RPMI7951 (cell line): Measurements from ENCODE around the gene SNRNP35. TPM values are rescaled to one million over a fixed set of nuclear protein-coding genes. Genes with fewer than 3 reads are reported as not detected.
"Not testable (repeated sequence)": the region's sequence is repeated elsewhere in the genome, so short reads cannot be mapped to it uniquely, and the experiment has no call there.

Experiments used
- DNase-seq: peaks from one replicate; pipeline ENCODE4 v3.0.0-alpha.2; 2012; ENCODE audit warnings: low read depth
- total RNA-seq: library from RNA; depleted of rRNA; stranded (reverse); fragments of >200 nt; shearing (Covaris generic); gene quantifications from 2 replicates; pipeline ENCODE4 v1.2.3, GENCODE V29; 2014

The SNRNP35 gene
- total RNA-seq, 1 experiment from 2014 or later, result 16.5 TPM

DNA sequence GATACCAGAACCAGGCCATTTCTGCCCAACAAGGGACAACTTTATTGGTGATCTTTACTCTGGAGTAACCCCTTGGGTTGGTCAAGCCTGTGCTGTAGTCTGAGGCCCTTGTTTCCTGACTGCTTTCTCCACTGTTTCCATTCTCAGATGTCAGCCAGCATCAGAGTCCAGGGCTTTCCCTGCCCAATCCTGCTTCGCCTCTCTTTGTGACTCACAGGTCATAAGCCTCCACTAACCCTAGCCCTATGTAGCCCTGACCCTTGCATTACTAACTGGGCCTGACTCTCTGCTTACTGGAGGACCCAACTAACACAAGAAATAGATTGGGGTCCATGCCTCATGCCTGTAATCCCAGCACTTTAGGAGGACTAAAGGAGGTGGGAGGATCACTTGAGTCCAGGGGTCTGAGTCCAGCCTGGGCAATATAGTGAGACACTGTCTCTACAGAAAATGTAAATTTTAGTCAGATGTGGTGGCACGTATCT is 8.6 kb upstream of the SNRNP35 start:
- no peak for DNase-seq

DNA sequence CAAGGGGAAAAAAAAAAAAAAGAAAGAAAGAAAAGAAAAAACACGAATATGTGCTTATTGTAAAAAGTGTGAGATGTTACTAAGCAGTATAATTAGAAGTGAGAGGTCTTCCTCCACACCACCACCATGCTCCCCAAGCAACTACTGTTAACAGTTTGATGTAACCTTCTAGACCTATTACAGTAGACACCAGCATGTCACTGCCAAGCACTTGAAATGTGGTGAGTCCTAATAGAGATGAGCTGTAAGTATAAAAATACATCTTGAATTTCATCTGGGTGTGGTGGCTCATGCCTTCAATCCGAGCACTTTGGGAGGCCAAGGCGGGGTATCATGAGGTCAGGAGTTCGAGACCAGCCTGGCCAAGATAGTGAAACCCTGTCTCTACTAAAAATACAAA is 8.1 kb upstream of the SNRNP35 start:
- DNase-seq, result no peak

DNA sequence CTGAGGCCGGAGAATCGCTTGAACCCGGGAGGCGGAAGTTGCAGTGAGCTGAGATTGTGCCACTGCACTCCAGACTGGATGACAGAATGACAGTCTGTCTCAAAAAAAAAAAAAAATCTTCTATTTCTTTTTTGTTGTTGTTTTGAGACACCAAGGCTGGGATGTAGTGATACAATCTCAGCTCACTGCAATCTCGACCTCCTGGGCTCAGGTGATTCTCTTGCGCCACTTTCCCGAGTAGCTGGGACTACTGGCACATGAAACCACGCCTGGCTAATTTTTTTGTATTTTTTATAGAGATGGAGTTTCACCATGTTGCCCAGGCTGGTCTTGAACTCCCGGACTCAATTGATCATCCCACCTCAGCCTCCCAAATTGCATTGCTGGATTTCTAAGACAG is 7.3 kb upstream of the SNRNP35 start:
- DNase-seq, result no peak

DNA sequence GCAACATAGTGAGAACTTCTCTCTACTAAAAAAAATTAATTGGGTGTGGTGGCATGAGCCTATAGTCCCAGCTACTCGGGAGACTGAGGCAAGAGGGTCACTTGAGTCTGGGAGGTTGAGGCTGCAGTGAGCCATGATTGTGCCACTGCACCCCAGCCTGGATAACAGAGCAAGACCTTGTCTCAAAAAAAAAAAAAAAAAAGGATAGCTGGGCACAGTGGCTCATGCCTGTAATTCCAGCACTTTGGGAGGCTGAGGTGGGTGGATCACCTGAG is 5.7 kb upstream of the SNRNP35 start:
- DNase-seq, result not testable (repeated sequence)

DNA sequence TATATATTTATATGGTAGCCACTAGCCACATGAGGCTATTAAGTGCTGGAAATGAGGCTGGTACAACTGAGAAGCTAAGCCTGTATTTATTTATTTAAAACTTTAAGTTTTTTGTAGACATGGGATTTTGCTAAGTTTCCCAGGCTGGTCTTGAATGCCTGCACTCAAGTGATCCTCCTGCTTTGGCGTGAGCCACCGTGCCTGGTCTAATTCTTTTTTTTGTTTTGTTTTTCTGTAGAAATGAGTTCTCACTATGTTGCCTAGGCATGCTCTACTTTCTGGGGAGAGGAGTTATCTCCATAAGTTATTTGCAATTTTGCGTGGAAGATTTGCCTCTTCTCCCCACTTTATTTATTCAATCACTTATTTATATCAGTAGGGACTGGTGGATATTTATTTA is 4.8 kb upstream of the SNRNP35 start:
- no peak for DNase-seq

DNA sequence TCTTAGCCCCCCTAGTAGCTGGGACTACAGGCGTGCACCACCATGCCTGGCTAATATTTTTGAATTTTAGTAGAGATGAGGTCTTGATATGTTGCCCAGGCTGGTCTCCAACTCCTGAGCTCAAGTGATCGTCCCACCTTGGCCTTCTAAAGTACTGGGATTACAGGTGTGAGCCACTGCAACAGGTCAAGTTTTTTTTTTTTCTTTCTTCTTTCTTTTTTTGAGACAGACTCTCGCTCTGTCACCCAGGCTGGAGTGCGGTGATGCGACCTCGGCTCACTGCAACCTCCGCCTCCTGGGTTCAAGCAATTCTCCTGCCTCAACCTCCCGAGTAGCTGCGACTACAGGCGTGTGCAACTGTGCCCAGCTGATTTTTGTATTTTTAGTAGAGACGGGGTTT is 5.2 kb downstream of the SNRNP35 start:
- not testable (repeated sequence) for DNase-seq

DNA sequence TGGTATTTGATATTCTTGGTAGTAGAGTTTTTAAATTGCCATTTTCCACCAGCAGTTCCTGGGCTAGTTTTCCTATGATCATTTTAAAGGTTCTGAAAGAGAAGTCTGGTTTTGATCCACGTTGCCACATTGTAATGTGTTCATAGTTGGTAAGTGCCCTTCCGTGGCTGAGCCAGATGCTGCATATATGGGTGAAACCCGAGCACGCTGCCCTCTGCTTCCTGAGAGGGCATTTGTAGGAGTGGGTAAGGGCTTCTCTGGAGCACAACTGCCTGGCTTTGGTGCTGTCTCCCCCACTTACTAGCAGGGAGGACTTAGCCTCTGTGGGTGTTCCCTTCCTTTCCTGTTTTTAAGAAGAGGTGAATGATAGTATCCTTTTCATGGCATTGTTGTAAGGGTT is 7.1 kb downstream of the SNRNP35 start:
- DNase-seq, result no peak

DNA sequence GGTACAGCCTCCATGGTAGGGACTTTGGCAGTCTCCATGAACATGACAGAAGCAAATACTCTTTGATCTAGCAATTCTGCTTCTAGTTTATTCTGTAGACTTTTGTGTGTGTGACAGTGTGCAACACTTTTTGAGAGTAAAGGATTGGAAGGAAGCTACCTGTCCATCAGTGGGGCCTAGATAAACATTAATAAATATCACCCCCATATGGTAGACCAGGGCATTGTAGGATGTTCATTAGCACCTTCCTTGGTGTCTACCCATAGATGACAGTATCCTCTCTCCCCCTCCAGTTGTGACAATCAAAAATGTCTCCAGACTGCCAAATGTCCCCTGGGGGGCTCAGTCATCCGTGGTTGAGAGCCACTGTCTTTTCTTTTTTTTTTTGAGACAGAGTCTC is 10.8 kb downstream of the SNRNP35 start:
- DNase-seq, result no peak

DNA sequence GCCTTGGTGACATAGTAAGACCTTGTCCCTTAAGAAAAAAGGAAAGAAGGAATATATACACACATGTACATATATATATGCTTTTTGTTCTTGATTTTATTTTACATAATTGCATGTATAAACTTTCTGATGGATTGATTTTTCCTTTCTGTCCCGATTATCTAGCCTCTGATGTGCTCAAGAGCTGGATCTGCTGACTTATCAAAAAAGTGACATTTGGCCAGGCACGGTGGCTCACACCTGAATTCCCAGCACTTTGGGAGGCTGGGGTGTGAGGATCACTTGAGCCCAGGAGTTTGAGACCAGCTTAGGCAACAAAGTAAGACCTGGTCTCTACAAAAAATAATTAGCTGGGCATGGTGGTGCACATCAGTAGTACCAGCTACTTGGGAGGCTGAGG is 12.0 kb downstream of the SNRNP35 start:
- DNase-seq, result no peak

DNA sequence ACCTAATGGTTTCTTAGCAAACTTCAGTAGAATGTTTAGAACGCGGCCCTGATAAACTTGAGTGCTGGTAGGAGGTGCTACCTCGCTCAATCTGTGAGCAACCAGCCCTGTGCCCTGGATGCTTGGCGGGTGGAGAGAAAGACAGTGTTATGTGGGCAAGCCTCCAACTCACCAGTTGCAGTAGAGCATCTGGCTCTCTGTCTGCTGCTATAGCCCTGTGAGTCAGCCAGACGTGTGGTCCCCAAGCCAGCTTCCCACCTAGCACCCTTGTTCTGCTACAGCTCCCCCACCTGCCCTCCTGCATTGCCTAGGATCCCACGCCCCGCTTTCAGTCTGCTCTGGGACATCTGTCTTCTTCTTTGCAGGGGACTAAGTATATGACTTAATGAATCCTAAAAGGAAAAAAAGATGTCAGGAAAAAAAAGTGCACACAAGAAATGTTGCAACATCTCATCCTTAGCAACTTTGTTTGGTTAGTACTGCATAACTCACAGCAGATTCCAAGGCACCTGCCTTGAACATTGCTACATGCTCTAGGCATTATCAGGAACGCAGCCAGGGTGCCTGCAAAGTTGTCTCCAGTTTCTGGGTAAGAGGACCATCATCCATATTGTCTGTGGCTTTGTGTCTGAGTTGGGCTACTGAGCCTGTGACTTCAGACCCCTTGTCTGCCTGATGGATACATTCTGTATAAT is 13.6 kb downstream of the SNRNP35 start:
- DNase-seq, result peak; percentile 35

DNA sequence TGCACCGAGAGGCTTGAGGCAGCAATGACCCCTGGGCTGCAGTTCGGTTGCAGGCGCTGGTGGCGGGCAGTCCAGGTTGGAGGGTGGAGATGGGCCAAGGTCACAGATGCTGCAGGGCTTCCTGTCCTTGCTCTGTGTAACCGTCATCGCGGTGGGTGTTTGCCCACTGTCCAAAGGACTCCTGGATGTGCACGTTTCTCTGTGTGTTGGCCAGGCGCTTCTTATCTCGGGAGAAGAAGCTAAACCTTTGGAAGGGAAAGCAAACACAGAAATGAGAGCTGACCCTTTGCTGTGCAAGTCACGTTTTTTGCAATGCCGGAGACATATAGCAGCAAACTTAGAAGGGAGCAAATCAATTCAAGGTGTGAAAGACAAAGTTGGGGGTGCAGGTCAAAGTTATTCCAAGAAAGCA is 14.5 kb downstream of the SNRNP35 start:
- DNase-seq, result no peak

DNA sequence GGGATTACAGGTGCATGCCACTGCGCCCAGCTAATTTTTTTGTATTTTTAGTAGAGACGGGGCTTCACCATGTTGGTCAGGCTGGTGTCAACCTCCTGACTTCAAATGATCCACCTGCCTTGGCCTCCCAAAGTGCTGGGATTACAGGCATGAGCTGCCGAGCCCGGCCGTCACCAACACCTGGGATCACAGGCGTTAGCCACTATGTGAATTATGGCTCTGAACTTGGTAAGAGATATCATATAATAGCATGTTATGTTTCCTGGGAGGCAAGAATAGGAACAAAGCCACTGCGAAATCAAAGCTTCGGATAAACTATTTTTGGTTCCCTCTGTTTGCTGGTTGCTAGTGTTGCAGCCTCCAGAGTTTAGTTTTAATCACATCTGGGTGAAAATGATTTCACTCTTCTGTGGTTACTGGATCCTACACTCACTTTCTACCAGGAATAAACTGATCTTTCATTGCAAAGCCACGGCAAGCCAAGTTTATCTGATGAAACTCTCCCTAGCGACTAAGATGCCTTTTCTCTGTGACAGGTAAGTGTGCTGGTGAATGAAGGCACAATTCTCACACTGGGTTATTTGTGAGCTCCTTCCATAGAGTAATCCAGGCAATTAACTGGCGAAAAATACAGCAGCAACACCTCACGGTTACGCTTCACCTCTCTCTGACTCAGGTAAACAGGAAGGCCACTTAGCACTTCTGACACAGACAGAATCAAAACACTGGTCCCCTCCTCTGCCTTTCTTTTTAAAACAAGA is 16.7 kb downstream of the SNRNP35 start:
- no peak for DNase-seq

DNA sequence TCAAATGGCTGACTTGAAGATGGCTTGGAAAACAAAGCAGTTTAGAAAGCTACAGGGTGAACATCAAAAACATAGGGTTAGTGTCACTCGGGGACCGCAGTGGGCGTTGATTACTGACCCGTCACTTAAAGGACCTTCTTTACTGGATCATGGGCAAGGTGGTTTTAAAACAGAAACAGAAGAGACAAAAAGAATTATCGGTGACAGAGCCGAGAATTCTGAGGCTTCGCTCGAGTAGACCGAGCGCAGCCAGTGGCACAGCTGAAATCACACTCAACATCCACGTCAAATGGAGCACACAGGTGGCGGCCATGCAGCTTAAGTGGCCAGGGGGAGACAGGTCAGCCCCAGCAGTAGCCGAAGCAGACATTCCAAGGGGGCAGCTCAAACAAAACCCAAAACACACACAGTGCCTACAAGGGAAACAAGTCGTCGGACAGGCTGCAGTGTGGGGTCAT is 17.3 kb downstream of the SNRNP35 start:
- no peak for DNase-seq

DNA sequence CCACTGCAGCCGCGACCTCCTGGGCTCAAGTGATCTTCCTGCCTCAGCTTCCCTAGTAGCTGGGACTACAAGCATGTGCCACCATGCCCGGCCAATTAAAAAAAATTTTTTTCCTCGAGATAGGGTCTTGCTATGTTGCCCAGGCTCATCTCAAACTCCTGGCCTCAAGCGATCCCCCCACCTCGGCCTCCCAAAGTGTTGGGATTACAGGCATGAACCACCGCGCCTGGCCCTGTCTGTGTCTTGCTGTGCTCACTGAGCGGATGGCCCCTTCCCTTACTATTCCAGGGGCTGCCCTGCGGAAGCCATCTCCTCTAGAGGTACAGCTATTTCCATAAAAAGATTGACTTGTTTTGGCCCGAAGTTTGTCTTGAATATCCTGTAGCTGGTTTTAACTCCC is 20.1 kb downstream of the SNRNP35 start:
- DNase-seq, result no peak

DNA sequence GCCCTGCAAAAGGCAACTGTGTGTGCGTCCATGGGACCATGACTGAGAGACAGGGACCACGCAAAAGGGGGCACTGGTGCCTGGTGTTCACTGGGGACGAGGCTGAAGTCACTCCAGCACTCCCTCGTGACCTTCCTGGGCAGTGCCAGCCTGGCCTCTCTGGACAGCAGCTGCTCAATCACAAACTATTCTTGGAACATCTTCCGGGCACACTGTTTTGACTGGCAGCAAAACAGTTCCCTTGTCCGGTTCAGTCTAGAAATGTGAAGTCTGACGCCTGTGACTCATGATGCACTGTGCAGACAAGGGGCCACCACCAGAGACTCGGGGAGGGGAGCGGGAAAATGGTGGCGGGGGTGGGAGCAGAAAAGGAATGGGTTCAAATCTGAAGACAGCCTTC is 20.8 kb downstream of the SNRNP35 start:
- peak; percentile 80 for DNase-seq

DNA sequence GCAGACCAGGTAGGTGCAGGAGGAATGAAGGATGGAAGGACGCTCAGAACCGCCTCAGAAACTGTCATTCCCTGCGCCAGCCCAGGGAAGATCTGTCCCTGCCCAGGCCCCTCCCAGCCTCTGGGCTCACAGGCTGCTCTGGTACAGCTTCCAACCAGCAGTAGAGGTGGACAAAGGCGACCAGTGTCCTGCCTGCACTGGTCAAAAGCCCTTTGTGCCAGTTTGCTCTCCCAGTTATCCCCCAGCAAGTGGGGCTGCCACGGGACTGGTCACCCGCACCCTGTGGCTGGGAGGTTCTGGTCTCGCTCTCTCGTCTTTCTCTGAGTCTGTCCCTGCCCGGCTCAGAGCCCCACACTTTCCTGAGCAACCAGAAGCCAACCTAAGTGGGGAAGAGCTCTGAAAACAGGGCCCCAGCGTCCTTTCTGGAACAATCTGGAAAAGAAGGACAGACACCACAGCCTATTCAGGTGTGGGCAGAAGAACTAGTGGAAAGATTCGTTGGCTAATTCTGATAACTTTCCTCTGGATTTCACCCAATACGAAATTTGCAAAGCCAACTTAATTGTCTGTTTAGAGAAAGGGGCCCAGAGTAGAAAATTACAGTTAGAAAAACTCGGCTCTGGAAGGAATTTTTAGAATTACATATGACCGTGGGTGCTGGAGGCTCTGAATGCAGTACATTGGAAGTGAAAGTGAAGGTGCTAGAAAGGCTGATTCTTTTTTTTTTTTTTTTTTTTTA is 21.7 kb downstream of the SNRNP35 start:
- peak; percentile 36 for DNase-seq

DNA sequence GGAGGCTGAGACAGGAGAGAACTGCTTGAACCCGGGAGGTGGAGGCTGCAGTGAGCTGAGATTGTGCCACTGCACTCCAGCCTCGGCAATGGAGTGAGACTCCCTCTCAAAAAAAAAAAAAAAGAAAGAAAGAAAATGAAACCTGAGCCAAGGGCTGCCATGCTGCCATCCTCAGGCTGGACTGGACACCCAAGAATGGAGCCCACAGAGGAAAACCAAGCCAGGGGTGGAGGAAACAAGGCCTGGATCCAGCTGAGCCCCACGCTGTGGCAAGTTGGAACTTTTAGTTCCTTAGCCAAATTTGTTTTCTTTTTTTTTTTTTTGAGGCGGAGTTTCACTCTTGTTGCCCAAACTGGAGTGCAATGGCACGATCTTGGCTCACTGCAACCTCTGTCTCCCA is 23.3 kb downstream of the SNRNP35 start:
- DNase-seq, result not testable (repeated sequence)

DNA sequence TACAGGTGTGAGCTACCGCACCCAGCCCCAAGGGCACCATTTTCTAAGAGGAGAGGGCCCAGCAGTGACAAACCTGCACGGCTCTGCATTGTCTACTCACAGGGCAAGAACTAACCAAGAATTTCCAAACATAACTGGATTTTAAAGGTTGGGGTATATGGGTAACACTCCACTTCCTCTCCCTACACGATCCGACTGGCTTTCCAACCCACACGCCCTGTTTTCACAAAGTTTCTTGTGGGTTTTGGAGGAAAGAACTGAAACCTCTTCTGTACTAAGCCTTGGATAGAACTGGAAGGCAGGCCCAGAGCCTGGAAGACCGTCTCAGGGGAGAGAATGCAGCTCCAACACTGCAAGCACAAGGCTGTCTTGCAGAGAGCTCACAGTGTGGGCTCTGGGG is 24.9 kb downstream of the SNRNP35 start:
- DNase-seq, result no peak

DNA sequence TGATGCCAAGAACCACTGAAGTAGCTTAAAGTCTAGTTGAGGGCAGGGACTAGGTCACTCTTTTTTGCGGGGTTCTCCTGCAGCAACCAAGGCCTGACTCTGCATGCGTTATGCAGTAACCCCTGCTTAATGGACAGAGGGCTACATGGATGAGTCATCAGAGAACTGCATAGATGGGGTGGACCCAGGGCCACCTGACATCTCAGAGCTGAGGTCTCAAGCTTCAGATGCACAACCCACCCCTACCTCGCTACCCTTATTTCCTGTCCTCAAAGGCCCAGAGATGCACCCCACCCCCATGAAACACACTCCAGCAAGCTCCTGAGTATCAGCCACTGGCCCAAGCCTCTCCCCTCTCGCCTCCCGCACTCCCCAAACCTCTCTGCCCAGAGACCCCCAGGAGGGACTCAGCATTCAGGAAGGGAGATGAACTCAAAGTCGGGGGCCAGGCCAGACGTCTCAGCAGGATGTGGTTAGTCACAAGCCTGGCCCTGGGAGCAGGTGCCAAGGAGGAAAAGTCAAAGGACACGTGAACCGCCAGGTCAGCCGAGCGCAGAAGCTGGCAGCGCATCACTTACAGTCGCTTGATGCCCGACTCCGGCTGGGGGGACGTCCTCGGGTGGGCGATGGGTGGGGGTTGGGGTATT is 25.8 kb downstream of the SNRNP35 start:
- no peak for DNase-seq

DNA sequence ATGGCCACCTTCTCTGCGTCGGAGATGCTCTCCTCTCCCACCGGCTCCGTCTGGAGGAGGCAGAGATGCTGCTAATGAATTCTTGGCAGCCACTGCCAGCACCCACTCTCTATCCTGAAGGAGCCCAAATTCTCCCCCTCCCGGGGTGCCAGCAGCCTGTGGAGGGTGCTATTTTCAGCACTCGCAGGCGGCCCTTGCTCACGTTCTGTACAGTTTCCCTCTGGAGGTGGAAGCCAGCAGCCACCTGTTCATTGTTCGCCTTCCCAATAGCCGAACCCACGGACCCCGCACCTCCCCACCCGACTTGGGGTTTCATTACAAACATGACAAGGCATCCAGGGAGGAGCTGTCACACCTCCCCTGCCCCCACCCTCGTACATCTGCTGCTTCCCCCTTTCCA is 27.8 kb downstream of the SNRNP35 start:
- DNase-seq, result no peak

DNA sequence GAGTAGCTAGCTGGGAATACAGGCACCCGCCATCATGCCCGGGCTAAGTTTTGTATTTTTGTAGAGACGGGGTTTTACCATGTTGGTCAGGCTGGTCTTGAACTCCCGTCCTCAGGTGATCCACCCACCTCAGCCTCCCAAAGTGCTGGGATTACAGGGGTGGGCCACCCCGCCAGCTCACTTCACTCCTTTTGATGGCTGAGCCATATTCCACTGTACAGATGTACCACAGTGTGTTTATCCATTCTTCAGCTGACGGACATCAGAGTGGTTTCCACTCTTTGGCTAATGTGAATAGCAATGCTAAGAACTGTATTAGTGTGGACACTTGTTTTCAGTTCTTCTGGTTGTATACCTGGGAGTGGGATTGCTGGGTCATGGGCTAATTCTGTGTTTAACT is 29.5 kb downstream of the SNRNP35 start:
- no peak for DNase-seq

DNA sequence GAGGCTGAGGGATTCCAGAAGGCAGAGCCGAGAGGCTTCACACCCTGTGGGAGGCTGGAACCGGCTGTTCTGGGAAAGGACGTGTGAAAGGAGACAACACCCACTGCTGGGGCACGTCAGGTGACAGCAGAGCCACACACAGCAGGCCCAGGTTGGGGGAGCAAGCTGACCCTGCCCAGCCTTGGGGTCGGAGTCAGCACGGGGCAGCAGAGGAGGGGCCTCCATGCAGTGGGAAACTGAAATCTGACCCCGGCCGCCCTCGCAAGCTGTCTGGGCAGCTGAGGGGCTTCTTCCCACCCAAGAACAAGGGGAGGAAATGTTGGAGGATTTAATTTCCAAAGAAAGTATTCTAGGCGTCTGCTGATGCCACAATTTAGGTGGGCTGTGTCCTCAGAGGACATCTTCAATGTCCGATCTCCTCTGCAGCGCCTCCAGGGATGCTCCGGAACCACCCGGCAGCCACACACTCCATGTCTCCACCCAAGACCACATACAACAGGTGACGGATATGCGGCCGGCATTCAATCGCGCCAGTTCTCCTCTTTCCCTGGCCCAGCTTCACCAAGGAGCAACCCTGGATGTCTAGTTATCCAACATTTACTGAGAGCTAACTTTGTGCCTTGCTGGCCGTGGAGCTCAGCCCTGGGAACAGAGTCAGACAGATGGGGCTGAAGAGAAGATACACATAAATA is 30.7 kb downstream of the SNRNP35 start:
- no peak for DNase-seq
